Measurements from ENCODE around the gene PLA2G6. TPM values are rescaled to one million over a fixed set of nuclear protein-coding genes. Genes with fewer than 3 reads are reported as not detected.

PLA2G6 gene
- total and polyA plus RNA-seq, 2 of the 4 experiments (the other 2 are of a cell fraction): 6.1 to 10.3 TPM

DNA sequence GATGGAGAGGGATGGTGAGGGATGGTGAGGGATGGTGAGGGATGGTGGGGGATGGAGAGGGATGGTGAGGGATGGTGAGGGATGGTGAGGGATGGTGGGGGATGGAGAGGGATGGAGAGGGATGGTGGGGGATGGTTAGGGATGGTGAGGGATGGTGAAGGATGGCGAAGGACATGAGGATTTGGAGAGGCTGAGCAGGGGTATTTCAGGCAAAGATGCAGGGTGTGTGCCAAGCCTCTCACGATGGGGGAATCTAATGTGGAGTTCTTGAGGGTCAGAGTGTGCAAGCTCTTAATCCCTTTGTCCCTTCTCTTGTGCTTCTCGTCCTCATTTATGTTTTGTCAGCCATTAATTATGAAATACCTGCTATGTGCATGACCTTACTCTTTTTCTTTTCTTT is 7.5 kb upstream of the PLA2G6 start:
- Histone ChIP-seq H3K23ac (ENCODE audit: low read depth, low read length) (no peak overlapping the region), H3K4me3 (ENCODE audit: insufficient read depth, low read depth, low read length) (no peak overlapping the region), H3K79me1 (ENCODE audit: low read depth in 1 of 2, low read length in 2 of 2) (no peaks in the 10 kb centered on the region), H2BK5ac (ENCODE audit: low read depth, low read length, poor library complexity, severe bottlenecking) (no peak overlapping the region), H3K56ac (ENCODE audit: extremely low read depth, insufficient read depth, low read length) (no peak overlapping the region), H3K18ac (ENCODE audit: low read depth, low read length) (no peak overlapping the region), H3K4me2 (ENCODE audit: low read depth, low read length) (no peak overlapping the region), H3K27me3 (ENCODE audit: control insufficient read depth, insufficient read depth, low read length) (no peaks in the 10 kb centered on the region), H3K4me1 (ENCODE audit: control insufficient read depth, insufficient read depth, low read length) (peaks cover 17% of the 10 kb centered on the region), H3K9me1 (ENCODE audit: insufficient read depth, low read length) (peaks cover 11% of the 10 kb centered on the region), H2AFZ (replicated peaks; ENCODE audit: low read length, poor library complexity) (no peak overlapping the region), H4K91ac (ENCODE audit: insufficient read depth, low read depth, low read length) (no peak overlapping the region), H2BK120ac (ENCODE audit: low read depth, low read length) (no peak overlapping the region), H3K14ac (replicated peaks; ENCODE audit: low read depth, low read length) (no peak overlapping the region), H2AK9ac (replicated peaks; ENCODE audit: low read depth, low read length, poor library complexity) (no peak overlapping the region), H2AK5ac (ENCODE audit: low read depth, low read length) (no peak overlapping the region), H3K9ac (ENCODE audit: low read depth, low read length) (no peak overlapping the region), H3K4ac (ENCODE audit: low read depth, low read length) (no peak overlapping the region), H4K5ac (ENCODE audit: low read depth, low read length) (no peak overlapping the region), H3K27ac (ENCODE audit: insufficient read depth, low read length) (no peak overlapping the region), H4K20me1 (ENCODE audit: insufficient read depth, low read length) (no peaks in the 10 kb centered on the region), H2BK15ac (ENCODE audit: low read depth, low read length) (no peak overlapping the region; the same call in 2 of the 3 replicates), H3K36me3 (ENCODE audit: control insufficient read depth, insufficient read depth, low read length) (no peaks in the 10 kb centered on the region), H4K8ac (ENCODE audit: low read depth in 2 of 2, low read length in 2 of 2) (no peak overlapping the region), H2BK20ac (ENCODE audit: low read depth, low read length) (no peak overlapping the region), H3K9me3 (ENCODE audit: control insufficient read depth, insufficient read depth, low read length) (no peaks in the 10 kb centered on the region)
- WGBS, 2 experiments (ENCODE audit: extremely low coverage in 2 of 2, insufficient read length in 1 of 2): 100% methylated on average over 1 of the region's 3 CpGs; no CpG with 5 or more reads in 1 of the 2 experiments
- CTCF ChIA-PET: no interaction called here
- no TSS peak for BruUV-seq (replicated peaks)
- intact Hi-C loops (cut with micrococcal nuclease) (no loop called here), in situ Hi-C loops (cut with MboI; ENCODE audit: low sequenced_read_pairs) (no loop called here), dilution Hi-C loops (cut with HindIII; ENCODE audit: low sequenced_read_pairs, unreplicated experiment) (no loop called here)
- DNase-seq: no peak
- POLR2A ChIA-PET (ENCODE audit: unreplicated experiment): no interaction called here
- no peak for ATAC-seq (ENCODE audit: low read depth)
- TF ChIP-seq, protein P1, sequence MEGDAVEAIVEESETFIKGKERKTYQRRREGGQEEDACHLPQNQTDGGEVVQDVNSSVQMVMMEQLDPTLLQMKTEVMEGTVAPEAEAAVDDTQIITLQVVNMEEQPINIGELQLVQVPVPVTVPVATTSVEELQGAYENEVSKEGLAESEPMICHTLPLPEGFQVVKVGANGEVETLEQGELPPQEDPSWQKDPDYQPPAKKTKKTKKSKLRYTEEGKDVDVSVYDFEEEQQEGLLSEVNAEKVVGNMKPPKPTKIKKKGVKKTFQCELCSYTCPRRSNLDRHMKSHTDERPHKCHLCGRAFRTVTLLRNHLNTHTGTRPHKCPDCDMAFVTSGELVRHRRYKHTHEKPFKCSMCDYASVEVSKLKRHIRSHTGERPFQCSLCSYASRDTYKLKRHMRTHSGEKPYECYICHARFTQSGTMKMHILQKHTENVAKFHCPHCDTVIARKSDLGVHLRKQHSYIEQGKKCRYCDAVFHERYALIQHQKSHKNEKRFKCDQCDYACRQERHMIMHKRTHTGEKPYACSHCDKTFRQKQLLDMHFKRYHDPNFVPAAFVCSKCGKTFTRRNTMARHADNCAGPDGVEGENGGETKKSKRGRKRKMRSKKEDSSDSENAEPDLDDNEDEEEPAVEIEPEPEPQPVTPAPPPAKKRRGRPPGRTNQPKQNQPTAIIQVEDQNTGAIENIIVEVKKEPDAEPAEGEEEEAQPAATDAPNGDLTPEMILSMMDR (conservative IDR thresholded peaks at IDR 0.05; ENCODE audit: low read depth, low read length): no peak
- TF ChIP-seq CEBPB (IDR thresholded peaks at IDR 0.05; ENCODE audit: low read depth, low read length) (no peak), RCOR1 (IDR thresholded peaks at IDR 0.05; ENCODE audit: insufficient replicate concordance, low read length) (no peak), MXI1 (IDR thresholded peaks at IDR 0.05; ENCODE audit: borderline replicate concordance, low read depth, low read length) (no peak), BHLHE40 (IDR thresholded peaks at IDR 0.05; ENCODE audit: low read depth, low read length) (no peak), POLR2A (IDR thresholded peaks at IDR 0.05; ENCODE audit: low read depth, low read length) (no peak), NFE2L2 (IDR thresholded peaks at IDR 0.05; ENCODE audit: low read depth, low read length) (no peak), RFX5 (IDR thresholded peaks at IDR 0.05; ENCODE audit: low read depth, low read length) (no peak), MAZ (IDR thresholded peaks at IDR 0.05; ENCODE audit: borderline replicate concordance, low read depth, low read length) (no peak)
- TF ChIP-seq, protein P2, sequence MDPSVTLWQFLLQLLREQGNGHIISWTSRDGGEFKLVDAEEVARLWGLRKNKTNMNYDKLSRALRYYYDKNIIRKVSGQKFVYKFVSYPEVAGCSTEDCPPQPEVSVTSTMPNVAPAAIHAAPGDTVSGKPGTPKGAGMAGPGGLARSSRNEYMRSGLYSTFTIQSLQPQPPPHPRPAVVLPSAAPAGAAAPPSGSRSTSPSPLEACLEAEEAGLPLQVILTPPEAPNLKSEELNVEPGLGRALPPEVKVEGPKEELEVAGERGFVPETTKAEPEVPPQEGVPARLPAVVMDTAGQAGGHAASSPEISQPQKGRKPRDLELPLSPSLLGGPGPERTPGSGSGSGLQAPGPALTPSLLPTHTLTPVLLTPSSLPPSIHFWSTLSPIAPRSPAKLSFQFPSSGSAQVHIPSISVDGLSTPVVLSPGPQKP (IDR thresholded peaks at IDR 0.05; ENCODE audit: borderline replicate concordance, low read depth, low read length): no peak

All from IMR-90 (cell line).